ENCODE results near the gene FGFRL1. TPM values are rescaled to one million over a fixed set of nuclear protein-coding genes. Genes with fewer than 3 reads are reported as not detected.
A peak's percentile ranks its signal among the peaks of the same experiment; 100 is the strongest.
"Not testable (repeated sequence)": the region's sequence is repeated elsewhere in the genome, so short reads cannot be mapped to it uniquely, and the experiment has no call there.

Gene FGFRL1
- total RNA-seq, 6 experiments from 2014 or later = 27.9 to 60.1 (median 45.7) TPM

- peak in 1 of 4 donors; percentile 10 for ATAC-seq
- peak in 1 of 3 donors; percentile 46 for DNase-seq
- 64% methylated on average over 12 of the region's 40 CpGs for WGBS (ENCODE audit: insufficient coverage, low coverage, low lambda C conversion rate, missing lambda C conversion rate)
Observed at GRCh38 chr4:1050486-1051213, 39.2 kb downstream of the FGFRL1 start.

GRCh38 chr4:1051472-1051871 lies 40.0 kb downstream of the FGFRL1 start:
- H3K27me3 ChIP-seq = peaks cover 0 to 4% of the 10 kb centered on the region in 2 donors
- no peak overlapping the region for H3K27ac ChIP-seq
- ATAC-seq (no peak), DNase-seq (no peak)
- H3K4me3 ChIP-seq = no peak overlapping the region
- H3K9me3 ChIP-seq = no peaks in the 10 kb centered on the region
- WGBS (ENCODE audit: insufficient coverage, low coverage, low lambda C conversion rate, missing lambda C conversion rate) = 64% methylated on average over 6 of the region's 9 CpGs
- peaks cover 0 to 12% (median 4%) of the 10 kb centered on the region in 4 donors for H3K4me1 ChIP-seq
- intact Hi-C loops (cut with DNase I) = no loop called here
- no peaks in the 10 kb centered on the region for H3K36me3 ChIP-seq
- TF ChIP-seq CTCF (IDR thresholded peaks at IDR 0.05) = no peak
- TF ChIP-seq POLR2A (IDR thresholded peaks at IDR 0.05) = no peak

More at GRCh38 chr4:1050486-1051213, 39.2 kb downstream of the FGFRL1 start:
- Histone ChIP-seq H3K36me3 (no peaks in the 10 kb centered on the region), H3K27ac (no peak overlapping the region), H3K9me3 (no peaks in the 10 kb centered on the region), H3K4me3 (no peak overlapping the region), H3K4me1 (peaks cover 0 to 12% (median 4%) of the 10 kb centered on the region in 4 donors), H3K27me3 (peaks cover 0 to 3% of the 10 kb centered on the region in 2 donors)
- TF ChIP-seq POLR2A (IDR thresholded peaks at IDR 0.05) (no peak), CTCF (IDR thresholded peaks at IDR 0.05) (peak in 2 of 4 donors; percentile 21)
- intact Hi-C loops (cut with DNase I) = no loop called here

GRCh38 chr4:1052231-1052671 lies 40.8 kb downstream of the FGFRL1 start:
- TF ChIP-seq CTCF (IDR thresholded peaks at IDR 0.05) = no peak
- no peak for TF ChIP-seq POLR2A (IDR thresholded peaks at IDR 0.05)
- intact Hi-C loops (cut with DNase I) = no loop called here
- 67% methylated on average over 7 of the region's 15 CpGs for WGBS (ENCODE audit: insufficient coverage, low coverage, low lambda C conversion rate, missing lambda C conversion rate)
- Histone ChIP-seq H3K4me1 (peaks cover 0 to 7% (median 1%) of the 10 kb centered on the region in 4 donors), H3K9me3 (no peaks in the 10 kb centered on the region), H3K4me3 (no peak overlapping the region), H3K36me3 (no peaks in the 10 kb centered on the region), H3K27ac (no peak overlapping the region), H3K27me3 (peaks cover 0 to 4% of the 10 kb centered on the region in 2 donors)
- DNase-seq (peak in 1 of 3 donors; percentile 30), ATAC-seq (no peak)

GRCh38 chr4:1053080-1053661 lies 41.7 kb downstream of the FGFRL1 start:
- peak in 1 of 3 donors; percentile 27 for DNase-seq
- intact Hi-C loops (cut with DNase I) = no loop called here
- WGBS (ENCODE audit: insufficient coverage, low coverage, low lambda C conversion rate, missing lambda C conversion rate) = 40% methylated on average over 14 of the region's 24 CpGs
- no peak for ATAC-seq
- Histone ChIP-seq H3K27ac (no peak overlapping the region), H3K4me3 (no peak overlapping the region), H3K9me3 (no peaks in the 10 kb centered on the region), H3K27me3 (peaks cover 0 to 4% of the 10 kb centered on the region in 2 donors), H3K36me3 (no peaks in the 10 kb centered on the region), H3K4me1 (no peaks in the 10 kb centered on the region)
- TF ChIP-seq CTCF (IDR thresholded peaks at IDR 0.05) = no peak

- H3K27me3 ChIP-seq; H3K4me1 ChIP-seq; H3K4me3 ChIP-seq; intact Hi-C loops (cut with DNase I); H3K9me3 ChIP-seq; ATAC-seq; H3K36me3 ChIP-seq; H3K27ac ChIP-seq: not testable (repeated sequence)
- peak in 2 of 3 donors; percentile 20 to 21 for DNase-seq
- 33% methylated on average over 3 of the region's 7 CpGs for WGBS (ENCODE audit: insufficient coverage, low coverage, low lambda C conversion rate, missing lambda C conversion rate)
Observed at GRCh38 chr4:1053891-1054290, 42.5 kb downstream of the FGFRL1 start.

- ATAC-seq; H3K27ac ChIP-seq; H3K4me1 ChIP-seq; H3K4me3 ChIP-seq; H3K27me3 ChIP-seq; H3K36me3 ChIP-seq; intact Hi-C loops (cut with DNase I); H3K9me3 ChIP-seq: not testable (repeated sequence)
- peak in 1 of 3 donors; percentile 12 for DNase-seq
- WGBS (ENCODE audit: insufficient coverage, low coverage, low lambda C conversion rate, missing lambda C conversion rate) = 20% methylated on average over 4 of the region's 11 CpGs
Observed at GRCh38 chr4:1054696-1055242, 43.3 kb downstream of the FGFRL1 start.

- H3K36me3 ChIP-seq; H3K27me3 ChIP-seq; H3K4me1 ChIP-seq; H3K9me3 ChIP-seq; H3K4me3 ChIP-seq; H3K27ac ChIP-seq; intact Hi-C loops (cut with DNase I): not testable (repeated sequence)
- 13% methylated on average over 3 of the region's 13 CpGs for WGBS (ENCODE audit: insufficient coverage, low coverage, low lambda C conversion rate, missing lambda C conversion rate)
- ATAC-seq (peak in 1 of 4 donors; percentile 23), DNase-seq (peak in 1 of 3 donors; percentile 39)
Observed at GRCh38 chr4:1055243-1055701, 43.8 kb downstream of the FGFRL1 start.

Data from right lobe of liver (tissue), 6 donors.